Mesendoderm (in vitro differentiated cells): Measurements from ENCODE around the gene DCTN4.
"Not testable (repeated sequence)": the region's sequence is repeated elsewhere in the genome, so short reads cannot be mapped to it uniquely, and the experiment has no call there.

Source experiments
- DNase-seq: peaks from one replicate; pipeline ENCODE4 v3.0.0; 2013
- H2AK5ac ChIP-seq: 2 replicates; pipeline ENCODE4 v1.6.1; 2013; ENCODE audit warnings: low read length, inconsistent platforms
- H2BK120ac ChIP-seq: 2 replicates; pipeline ENCODE4 v1.6.1; 2013; ENCODE audit warnings: low read depth, mild to moderate bottlenecking, low read length, moderate library complexity, mixed read lengths
- H2BK15ac ChIP-seq: replicated peaks from 2 replicates; pipeline ENCODE4 v1.6.1; 2013; ENCODE audit warnings: low read depth, mild to moderate bottlenecking, moderate library complexity
- H2BK5ac ChIP-seq: 2 replicates; pipeline ENCODE4 v1.6.1; 2013; ENCODE audit warnings: low read length, inconsistent platforms
- H3K18ac ChIP-seq: 2 replicates; pipeline ENCODE4 v1.6.1; 2013; ENCODE audit warnings: mild to moderate bottlenecking, low read length, mixed read lengths
- H3K23ac ChIP-seq: one replicate; pipeline ENCODE4 v1.6.1; 2013; ENCODE audit warnings: low read length
- H3K27ac ChIP-seq: 2 replicates; pipeline ENCODE4 v1.5.1; 2013; ENCODE audit warnings: low read depth, mild to moderate bottlenecking, inconsistent platforms, low read length, moderate library complexity
- H3K27me3 ChIP-seq: 2 replicates; pipeline ENCODE4 v1.6.1; 2013; ENCODE audit warnings: low read length, control low read depth, mild to moderate bottlenecking, inconsistent platforms; ENCODE audit not compliant: insufficient read depth, poor library complexity
- H3K36me3 ChIP-seq: 2 replicates; pipeline ENCODE4 v1.6.1; 2013; ENCODE audit warnings: low read length, inconsistent platforms; ENCODE audit not compliant: control insufficient read depth, insufficient read depth
- H3K4ac ChIP-seq: one replicate; pipeline ENCODE4 v1.6.1; 2013; ENCODE audit warnings: low read depth, mild to moderate bottlenecking, low read length, moderate library complexity
- H3K4me1 ChIP-seq: 2 replicates; pipeline ENCODE4 v1.6.1; 2013; ENCODE audit warnings: low read depth, low read length, inconsistent platforms; ENCODE audit not compliant: control insufficient read depth
- H3K4me2 ChIP-seq: 2 replicates; pipeline ENCODE4 v1.6.1; 2013; ENCODE audit warnings: low read length
- H3K4me3 ChIP-seq: 2 replicates; pipeline ENCODE4 v1.5.1; 2013; ENCODE audit warnings: mild to moderate bottlenecking, low read length
- H3K56ac ChIP-seq: one replicate; pipeline ENCODE4 v1.6.1; 2013; ENCODE audit warnings: low read length
- H3K79me1 ChIP-seq: 2 replicates; pipeline ENCODE4 v1.6.1; 2013; ENCODE audit warnings: low read length, inconsistent platforms
- H3K79me2 ChIP-seq: 2 replicates; pipeline ENCODE4 v1.6.1; 2013; ENCODE audit warnings: mild to moderate bottlenecking, low read length; ENCODE audit not compliant: control insufficient read depth, insufficient read depth
- H3K9ac ChIP-seq: 2 replicates; pipeline ENCODE4 v1.6.1; 2013; ENCODE audit warnings: low read length, inconsistent platforms
- H4K5ac ChIP-seq: one replicate; pipeline ENCODE4 v1.6.1; 2013; ENCODE audit warnings: low read length
- H4K8ac ChIP-seq: one replicate; pipeline ENCODE4 v1.6.1; 2013; ENCODE audit warnings: low read depth, mild to moderate bottlenecking, control low read depth, low read length, moderate library complexity
- WGBS: extraction: QIAGEN DNeasy Blood & Tissue Kit; methylation state at CpG from one replicate; pipeline ENCODE4 v1.1.7; 2013; ENCODE audit warnings: low lambda C conversion rate, missing lambda C conversion rate; ENCODE audit not compliant: insufficient coverage; ENCODE audit errors: extremely low coverage; 5-methylcytosine and 5-hydroxymethylcytosine counted together

DCTN4 gene

GRCh38 chr5:150750469-150750868, 8.3 kb downstream of the DCTN4 start:
- Histone ChIP-seq H4K5ac (no peak overlapping the region), H3K18ac (no peak overlapping the region), H3K27ac (no peak overlapping the region), H3K4me1 (no peaks in the 10 kb centered on the region), H3K4me3 (no peak overlapping the region), H2BK15ac (no peak overlapping the region), H3K36me3 (peaks cover 3% of the 10 kb centered on the region), H3K27me3 (no peaks in the 10 kb centered on the region), H2AK5ac (no peak overlapping the region), H3K56ac (no peak overlapping the region), H3K79me2 (no peaks in the 10 kb centered on the region), H3K9ac (no peak overlapping the region), H3K4me2 (no peak overlapping the region), H3K79me1 (peaks cover 3% of the 10 kb centered on the region), H4K8ac (no peak overlapping the region), H3K4ac (no peak overlapping the region), H2BK5ac (no peak overlapping the region), H2BK120ac (no peak overlapping the region), H3K23ac (no peak overlapping the region)
- no CpG with 5 or more reads among the region's 2 CpGs for WGBS
- DNase-seq: no peak

- H3K9ac ChIP-seq, H3K27ac ChIP-seq, H4K5ac ChIP-seq, H3K4me3 ChIP-seq, H2AK5ac ChIP-seq, H3K79me2 ChIP-seq, H4K8ac ChIP-seq, H3K23ac ChIP-seq, DNase-seq, H3K27me3 ChIP-seq, H3K4ac ChIP-seq, H3K4me2 ChIP-seq, H3K56ac ChIP-seq, H3K18ac ChIP-seq, H3K4me1 ChIP-seq, H2BK120ac ChIP-seq, H2BK15ac ChIP-seq, H3K79me1 ChIP-seq, H3K36me3 ChIP-seq, H2BK5ac ChIP-seq: not testable (repeated sequence)
- WGBS: no CpG with 5 or more reads among the region's 9 CpGs
These were observed 15.7 kb downstream of the DCTN4 start for GRCh38 chr5:150743142-150743488.

- not testable (repeated sequence) for H2AK5ac ChIP-seq, H4K5ac ChIP-seq, H3K4me2 ChIP-seq, H2BK15ac ChIP-seq, H3K27ac ChIP-seq, H3K36me3 ChIP-seq, H3K18ac ChIP-seq, H3K4ac ChIP-seq, H3K4me1 ChIP-seq, H2BK5ac ChIP-seq, H3K79me1 ChIP-seq, H3K23ac ChIP-seq, H3K4me3 ChIP-seq, H4K8ac ChIP-seq, H3K9ac ChIP-seq, DNase-seq, H3K27me3 ChIP-seq, H3K79me2 ChIP-seq, H2BK120ac ChIP-seq, H3K56ac ChIP-seq
- WGBS: no CpG with 5 or more reads among the region's 18 CpGs
These were observed 16.2 kb downstream of the DCTN4 start for GRCh38 chr5:150742455-150743141.

GRCh38 chr5:150740992-150741391, 17.8 kb downstream of the DCTN4 start:
- no peak overlapping the region for H3K56ac ChIP-seq
- H3K27me3 ChIP-seq: no peaks in the 10 kb centered on the region
- H4K8ac ChIP-seq: no peak overlapping the region
- no peak overlapping the region for H2BK120ac ChIP-seq
- no peaks in the 10 kb centered on the region for H3K79me1 ChIP-seq
- H3K9ac ChIP-seq: no peak overlapping the region
- H4K5ac ChIP-seq: no peak overlapping the region
- no peak overlapping the region for H3K23ac ChIP-seq
- no peak overlapping the region for H3K18ac ChIP-seq
- no peak overlapping the region for H3K4me3 ChIP-seq
- H2BK5ac ChIP-seq: no peak overlapping the region
- DNase-seq: no peak
- no peak overlapping the region for H2AK5ac ChIP-seq
- H3K4me1 ChIP-seq: no peaks in the 10 kb centered on the region
- no peak overlapping the region for H3K4ac ChIP-seq
- H2BK15ac ChIP-seq: no peak overlapping the region
- no peaks in the 10 kb centered on the region for H3K79me2 ChIP-seq
- no peak overlapping the region for H3K27ac ChIP-seq
- H3K36me3 ChIP-seq: no peaks in the 10 kb centered on the region
- H3K4me2 ChIP-seq: no peak overlapping the region

- no peak overlapping the region for H4K8ac ChIP-seq
- H3K4ac ChIP-seq: no peak overlapping the region
- no peaks in the 10 kb centered on the region for H3K79me2 ChIP-seq
- H3K9ac ChIP-seq: no peak overlapping the region
- no CpG with 5 or more reads among the region's 7 CpGs for WGBS
- H2AK5ac ChIP-seq: no peak overlapping the region
- no peak overlapping the region for H2BK120ac ChIP-seq
- H3K27ac ChIP-seq: no peak overlapping the region
- no peaks in the 10 kb centered on the region for H3K4me1 ChIP-seq
- H3K56ac ChIP-seq: no peak overlapping the region
- peaks cover 9% of the 10 kb centered on the region for H3K79me1 ChIP-seq
- no peak for DNase-seq
- no peaks in the 10 kb centered on the region for H3K36me3 ChIP-seq
- H3K23ac ChIP-seq: no peak overlapping the region
- no peak overlapping the region for H2BK5ac ChIP-seq
- H3K18ac ChIP-seq: no peak overlapping the region
- no peak overlapping the region for H4K5ac ChIP-seq
- H3K4me3 ChIP-seq: no peak overlapping the region
- no peak overlapping the region for H3K4me2 ChIP-seq
- H2BK15ac ChIP-seq: no peak overlapping the region
- H3K27me3 ChIP-seq: no peaks in the 10 kb centered on the region
These were observed 20.0 kb downstream of the DCTN4 start for GRCh38 chr5:150738862-150739261.
